GM19023 (cell line): ENCODE results near the gene TEX13C.
A peak's percentile ranks its signal among the peaks of the same experiment; 100 is the strongest.
"Not testable (repeated sequence)": the region's sequence is repeated elsewhere in the genome, so short reads cannot be mapped to it uniquely, and the experiment has no call there.

Experiments
- ATAC-seq: cut with Tn5 transposase; IDR thresholded peaks from one replicate; pipeline ENCODE4 v1.9.1; 2021; ENCODE audit warnings: mild to moderate bottlenecking, moderate library complexity; ENCODE audit not compliant: unreplicated experiment

Gene TEX13C

DNA sequence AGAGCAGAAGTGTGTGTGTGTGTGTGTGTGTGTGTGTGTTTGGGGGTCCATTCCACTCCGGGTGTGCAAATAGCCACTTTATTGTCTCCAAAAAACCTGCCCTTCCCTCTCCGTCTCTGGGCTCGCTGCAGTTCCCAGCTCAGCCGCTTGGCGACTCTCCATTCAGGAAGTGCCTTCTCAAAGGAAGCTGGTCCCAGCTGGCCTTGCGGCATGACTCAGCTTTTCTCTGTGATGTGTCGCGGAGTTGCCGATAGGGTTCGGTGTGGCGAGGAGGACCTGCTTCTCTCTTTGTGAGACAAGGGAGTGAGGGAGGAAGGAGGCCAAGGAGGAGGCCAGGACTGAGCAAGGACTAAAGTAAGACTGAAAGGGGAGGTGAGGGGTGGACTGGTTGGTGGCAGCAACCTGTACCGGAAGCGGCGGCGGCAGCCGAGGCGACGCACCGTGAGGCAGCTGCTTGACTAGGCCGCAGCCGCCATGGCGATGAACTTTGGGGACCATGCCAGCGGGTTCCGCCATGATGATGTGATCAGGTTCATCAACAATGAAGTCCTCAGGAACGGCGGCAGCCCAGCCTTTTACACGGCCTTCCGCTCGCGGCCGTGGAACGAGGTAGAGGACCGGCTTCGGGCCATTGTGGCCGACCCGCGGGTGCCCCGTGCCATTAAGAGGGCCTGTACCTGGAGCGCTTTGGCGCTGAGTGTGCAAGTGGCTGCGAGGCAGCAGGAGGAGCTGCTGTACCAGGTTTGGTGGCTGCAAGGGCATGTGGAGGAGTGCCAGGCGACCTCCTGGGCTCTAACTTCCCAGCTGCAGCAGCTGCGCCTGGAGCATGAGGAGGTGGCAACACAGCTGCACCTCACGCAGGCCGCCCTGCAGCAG lies at the start of gene TEX13C:
TEX13C (plus strand) TSS at position 226 of the 876 bp plus-strand sequence; CDS start at position 475, 249 bp downstream.
- ATAC-seq = no peak

DNA sequence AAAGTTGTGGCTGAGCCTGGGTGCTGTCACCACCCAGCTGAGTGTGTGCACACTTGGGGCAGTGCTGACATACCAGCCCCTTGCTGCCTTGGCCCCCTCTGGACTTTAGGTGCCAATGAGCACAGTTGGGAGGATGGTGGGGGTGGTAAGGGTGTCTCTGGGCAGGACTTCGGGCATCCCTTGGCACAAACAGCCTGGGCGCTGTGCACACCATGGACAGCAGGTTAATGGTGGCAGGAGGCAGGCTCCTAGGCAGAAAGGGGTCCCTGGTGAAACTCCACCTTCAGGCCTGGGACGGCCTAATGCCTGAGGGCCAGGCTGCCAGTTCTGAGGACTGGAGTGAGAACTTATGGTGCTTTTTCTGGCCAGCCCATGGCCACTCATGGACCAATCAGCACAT lies 32.4 kb upstream of the TEX13C start:
- no peak for ATAC-seq

DNA sequence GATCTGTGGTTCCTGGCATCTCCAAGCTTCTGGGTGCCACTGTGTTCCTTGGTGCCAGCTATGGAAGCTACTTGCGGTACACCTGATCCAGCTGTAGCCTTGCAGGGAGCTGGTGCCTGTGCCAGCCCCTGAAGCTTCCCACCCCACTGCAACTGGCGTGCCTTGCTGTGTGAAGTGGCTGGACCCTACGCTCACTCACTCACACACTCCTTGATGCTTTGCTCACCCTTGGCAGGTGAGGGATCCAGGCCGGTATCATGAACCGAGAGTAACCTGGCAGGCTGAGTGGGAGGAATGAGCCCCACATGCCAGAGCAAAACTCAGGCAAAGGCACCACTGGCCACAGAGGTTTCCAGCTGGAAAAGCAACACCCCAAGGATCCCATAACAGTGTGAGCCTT lies 31.3 kb upstream of the TEX13C start:
- ATAC-seq = no peak

DNA sequence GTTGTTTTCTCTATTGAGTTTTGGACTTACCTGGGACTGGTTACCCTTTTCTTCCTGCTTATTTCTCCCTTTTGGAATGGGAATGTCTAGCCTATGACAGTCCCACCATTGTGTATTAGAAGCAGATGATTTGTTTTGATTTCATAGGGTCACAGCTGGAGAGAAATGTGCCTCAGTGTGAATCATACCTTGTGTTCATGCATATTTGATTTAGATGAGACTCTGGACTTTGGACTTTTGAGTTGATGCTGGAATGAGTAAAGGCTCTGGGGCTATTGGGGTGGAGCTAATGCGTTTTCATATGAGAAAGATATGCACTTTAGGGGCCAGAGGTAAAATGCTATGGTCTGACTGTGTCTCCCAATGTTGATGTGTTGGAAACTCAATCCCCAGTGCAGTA lies 30.5 kb upstream of the TEX13C start:
- ATAC-seq = no peak

DNA sequence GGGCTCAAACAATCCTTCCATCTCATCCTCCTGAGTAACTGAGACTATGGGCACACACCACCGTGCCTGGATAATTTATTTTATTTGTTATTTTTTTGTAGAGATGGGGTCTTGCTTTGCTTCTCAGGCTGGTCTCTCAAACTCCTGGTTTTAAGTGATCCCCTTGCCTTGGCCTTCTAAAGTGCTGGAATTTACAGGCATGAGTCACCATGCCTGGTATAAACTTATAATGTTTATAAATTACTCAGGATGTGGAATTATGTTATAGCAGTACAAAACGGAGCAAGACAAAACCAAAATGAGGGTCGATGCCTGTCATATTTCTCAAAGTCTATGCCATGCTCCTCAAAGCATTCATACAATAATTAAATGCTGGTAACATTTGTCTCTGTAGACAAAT lies 29.8 kb upstream of the TEX13C start:
- no peak for ATAC-seq

DNA sequence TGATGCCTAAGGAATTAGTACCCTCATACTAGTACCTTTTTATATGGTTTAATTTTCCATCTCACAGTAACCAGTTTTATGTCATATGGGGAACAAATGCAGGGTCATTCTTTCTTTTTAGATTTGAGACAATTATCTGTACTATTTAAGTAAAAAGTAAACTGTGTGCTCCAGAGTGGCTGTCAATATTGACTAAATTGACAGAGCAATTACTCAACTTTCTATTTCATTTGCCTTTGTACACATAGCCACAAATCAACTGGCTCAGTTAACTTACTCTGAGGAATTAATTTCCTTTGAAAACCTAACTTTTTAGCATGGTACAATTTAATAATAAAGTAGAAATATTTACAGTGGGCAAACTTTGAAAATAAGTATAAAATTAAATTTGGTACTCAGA lies 28.5 kb upstream of the TEX13C start:
- no peak for ATAC-seq

DNA sequence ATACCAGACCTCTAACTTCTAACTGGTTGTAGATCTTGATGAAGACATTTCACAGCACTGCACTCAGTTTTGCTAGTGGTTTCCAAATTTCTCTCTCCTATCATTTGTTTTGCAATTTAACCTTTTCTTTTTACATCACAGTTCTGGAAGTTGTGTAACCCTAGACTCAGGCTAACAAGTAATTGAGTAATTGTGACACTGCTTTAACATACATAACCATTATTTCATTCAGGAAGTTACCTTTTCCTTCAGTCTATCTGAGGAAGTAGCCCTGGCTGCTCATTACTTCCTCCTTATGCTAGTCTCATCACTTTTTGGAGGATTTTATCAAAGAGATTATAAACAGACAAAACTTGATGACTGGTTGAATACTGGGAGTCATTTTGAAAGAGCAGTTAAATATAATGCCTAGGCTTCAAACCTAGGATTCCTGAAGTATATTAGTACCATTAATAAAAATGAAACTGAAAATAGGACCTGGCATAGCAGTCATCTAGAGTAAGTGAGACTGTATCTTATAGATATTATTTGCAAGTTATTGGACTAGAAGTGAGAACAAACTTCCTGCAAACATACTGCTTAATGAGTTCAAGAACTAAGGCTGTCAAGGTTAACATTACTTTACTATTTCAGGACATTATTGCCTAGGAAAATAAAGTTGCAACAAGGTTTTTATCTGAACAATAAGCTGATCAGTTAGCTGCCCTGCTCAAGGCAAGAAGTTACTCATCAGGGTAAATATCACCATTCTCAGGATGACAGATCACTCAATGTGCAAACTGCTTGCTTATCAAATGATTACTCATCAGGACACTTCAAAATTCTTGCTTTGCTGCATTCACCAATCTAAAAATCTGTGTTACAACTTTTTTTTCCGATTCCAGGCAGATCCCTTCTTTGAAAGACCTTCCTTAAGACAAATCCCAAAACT lies 25.6 kb upstream of the TEX13C start:
- peak; percentile 59 for ATAC-seq

DNA sequence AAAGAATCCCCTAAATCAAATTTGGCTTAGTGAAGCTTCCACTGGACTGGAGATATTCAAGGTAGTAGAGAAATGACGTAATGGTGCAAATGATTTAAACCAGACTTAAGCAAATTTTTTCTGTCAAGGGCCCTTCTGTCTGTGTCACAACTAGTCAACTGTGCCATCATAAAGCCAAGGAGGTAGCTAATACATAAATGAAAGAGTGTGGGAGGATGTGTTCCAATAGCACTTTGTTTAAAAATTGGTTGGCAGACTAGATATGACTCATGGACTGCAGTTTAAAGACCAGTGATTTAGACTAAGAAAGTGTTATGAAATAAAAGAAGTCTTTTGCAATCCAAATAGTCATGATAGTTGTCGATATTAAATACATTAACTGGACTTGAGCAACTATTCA lies 24.3 kb upstream of the TEX13C start:
- peak; percentile 75 for ATAC-seq

DNA sequence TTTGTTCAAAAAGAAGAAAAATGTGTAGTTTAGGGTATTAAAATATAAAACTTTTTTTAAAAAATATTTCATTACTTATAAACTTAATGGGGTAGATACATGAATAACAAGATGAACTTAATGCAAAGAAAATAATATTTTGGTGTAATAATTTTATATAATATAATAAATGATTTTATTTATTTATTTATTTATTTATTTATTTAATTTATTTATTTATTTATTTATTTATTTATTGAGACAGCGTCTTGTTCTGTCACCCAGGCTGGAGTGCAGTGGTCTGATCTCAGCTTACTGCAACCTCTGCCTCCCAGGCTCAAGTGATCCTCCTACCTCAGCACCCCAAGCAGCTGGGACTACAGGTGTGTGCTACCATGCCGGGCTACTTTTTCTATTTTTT lies 20.8 kb upstream of the TEX13C start:
- ATAC-seq = no peak

DNA sequence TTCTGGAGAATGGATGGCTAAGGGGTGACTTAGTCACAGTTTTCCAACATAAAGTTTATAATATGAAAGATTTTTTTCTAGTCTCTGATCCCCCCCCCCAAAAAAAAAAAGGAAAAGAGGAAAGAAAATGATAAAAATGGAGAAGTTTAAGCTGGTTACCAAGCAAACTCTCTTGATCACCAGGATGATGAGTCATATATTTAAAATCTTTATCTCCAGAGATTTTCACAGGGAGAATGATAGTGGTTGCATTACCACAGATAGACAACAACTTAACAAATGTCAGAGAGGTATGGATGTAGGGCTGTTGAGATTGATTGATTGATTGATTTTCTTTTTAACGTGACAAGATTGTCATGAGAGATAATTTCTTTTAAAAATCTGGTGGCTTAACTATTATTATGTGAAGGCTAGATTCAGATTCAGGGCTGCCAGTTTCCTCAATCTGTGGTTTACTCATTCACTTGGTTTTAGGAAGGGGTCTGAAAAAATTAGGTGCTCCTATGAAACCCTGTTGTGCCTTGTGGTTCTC lies 13.3 kb upstream of the TEX13C start:
- no peak for ATAC-seq

DNA sequence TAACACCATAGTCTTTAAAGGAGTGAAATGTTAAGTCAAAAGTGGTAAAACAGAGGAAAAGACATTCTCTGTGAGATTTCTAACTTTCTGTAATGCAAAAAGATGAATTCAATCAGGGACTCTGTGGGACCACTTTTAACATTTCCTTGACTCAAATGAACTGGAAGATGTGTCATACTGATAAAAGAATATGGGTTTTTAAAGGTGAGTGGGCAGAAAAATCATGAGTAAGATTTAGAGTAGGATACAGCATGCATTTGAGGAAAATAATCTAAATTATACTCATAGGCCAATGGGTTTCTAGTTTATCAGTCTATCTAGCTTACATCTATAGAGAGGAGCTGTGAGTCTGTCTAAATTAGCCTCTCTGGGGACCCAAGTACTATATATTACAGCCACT lies 11.0 kb upstream of the TEX13C start:
- ATAC-seq = no peak

DNA sequence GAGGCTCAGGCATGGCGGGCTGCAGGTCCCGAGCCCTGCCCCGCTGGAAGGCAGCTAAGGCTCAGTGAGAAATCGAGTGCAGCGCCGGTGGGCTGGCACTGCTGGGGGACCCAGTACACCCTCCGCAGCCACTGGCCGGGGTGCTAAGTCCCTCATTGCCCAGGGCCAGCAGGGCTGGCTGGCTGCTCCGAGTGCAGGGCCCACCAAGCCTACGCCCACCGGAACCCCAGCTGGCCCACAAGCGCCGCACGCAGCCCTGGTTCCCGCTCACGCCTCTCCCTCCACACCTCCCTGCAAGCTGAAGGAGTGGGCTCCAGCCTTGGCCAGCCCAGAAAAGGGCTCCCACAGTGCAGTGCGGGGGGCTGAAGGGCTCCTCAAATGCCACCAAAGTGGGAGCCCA lies 505 bp upstream of the TEX13C start:
- ATAC-seq = not testable (repeated sequence)

DNA sequence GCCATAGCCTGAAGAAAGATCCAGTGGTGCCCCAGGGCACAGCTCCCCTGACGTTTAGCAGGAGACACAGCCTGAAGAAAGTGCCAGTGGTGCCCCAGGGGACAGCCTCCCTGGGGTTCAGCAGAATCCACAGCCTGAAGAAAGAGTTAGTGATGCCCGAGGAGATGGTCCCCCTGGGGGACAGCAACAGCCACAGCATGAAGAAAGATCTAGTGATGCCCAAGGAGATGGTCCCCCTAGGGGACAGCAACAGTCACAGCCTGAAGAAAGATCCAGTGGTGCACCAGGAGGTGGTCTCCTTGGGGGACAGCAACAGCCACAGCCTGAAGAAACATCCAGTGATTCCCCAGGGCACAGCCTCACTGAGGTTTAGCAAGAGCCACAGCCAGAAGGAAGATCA lies 2.8 kb downstream of the TEX13C start:
- no peak for ATAC-seq

DNA sequence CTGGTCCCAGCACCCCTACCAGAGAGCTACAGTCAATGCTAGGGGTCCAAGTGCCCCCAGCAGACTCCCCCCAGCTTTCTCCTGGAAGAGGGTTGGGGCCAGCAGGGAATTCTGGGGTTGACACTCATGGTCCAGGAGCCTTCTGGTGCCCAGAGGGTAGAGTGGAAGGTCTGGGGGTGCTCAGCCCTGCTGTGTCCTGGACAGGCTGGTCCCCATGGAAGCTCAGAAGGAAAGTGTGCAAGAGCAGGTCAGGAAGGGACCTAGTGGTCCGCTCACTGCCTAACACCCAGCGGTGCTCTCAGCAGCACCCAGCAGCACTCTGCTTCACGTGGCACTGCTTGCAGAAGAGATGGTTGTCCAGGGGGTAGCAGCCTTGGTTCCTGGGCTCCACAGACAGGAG lies 6.9 kb downstream of the TEX13C start:
- ATAC-seq = no peak

DNA sequence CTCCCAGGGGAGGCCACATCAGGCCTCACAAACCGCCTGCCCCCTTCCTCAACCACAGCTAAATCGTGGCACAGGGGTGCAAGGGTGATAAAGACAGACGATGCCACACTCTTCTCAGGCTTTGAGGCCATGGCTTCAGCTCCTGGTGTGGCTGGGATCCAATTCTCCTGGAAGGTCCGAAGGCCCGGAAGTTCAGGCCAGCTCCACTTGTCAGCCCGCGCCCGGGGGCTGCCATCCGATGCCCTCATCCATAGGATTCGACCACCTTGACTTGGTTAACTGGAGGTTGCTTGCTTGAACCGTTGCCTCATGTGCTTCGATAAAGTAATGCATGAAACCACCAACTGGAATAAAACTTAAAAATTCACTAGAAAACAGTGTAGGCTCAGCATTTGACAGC lies 8.2 kb downstream of the TEX13C start:
- ATAC-seq = no peak

DNA sequence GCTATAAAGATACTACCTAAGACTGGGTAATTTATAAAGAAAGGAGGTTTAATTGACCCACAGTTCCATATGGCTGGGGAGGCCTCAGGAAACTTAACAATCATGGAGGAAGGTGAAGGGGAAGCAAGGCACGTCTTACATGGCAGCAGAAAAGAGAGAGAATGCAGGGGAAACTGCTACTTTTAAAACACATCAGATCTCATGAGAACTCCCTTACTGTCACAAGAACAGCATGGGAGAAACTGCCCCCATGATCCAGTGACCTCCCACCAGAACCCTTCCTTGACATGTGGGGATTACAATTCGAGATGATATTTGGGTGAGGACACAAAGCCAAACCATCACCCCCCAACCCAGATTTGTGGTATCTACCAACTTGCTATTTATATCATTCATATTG lies 13.9 kb downstream of the TEX13C start:
- ATAC-seq = no peak

DNA sequence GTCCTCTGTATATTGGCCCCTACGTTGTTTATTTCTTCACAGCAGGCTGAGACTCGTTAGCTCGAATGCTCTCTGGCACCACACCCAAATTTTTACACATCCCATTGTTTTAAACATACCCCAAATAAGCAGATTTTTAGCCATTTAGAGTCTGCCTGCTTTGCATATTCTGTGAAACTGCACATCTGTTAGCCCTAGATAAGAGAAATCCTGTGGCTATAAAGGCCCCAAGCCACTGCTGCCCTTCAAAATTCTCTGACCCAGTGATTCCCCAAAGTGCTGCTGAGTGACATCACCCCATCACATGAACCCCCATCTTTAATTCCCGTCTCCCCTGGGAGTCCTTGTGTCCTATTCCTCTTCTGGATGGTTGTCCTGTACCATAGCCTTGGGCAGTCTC lies 20.8 kb downstream of the TEX13C start:
- no peak for ATAC-seq

DNA sequence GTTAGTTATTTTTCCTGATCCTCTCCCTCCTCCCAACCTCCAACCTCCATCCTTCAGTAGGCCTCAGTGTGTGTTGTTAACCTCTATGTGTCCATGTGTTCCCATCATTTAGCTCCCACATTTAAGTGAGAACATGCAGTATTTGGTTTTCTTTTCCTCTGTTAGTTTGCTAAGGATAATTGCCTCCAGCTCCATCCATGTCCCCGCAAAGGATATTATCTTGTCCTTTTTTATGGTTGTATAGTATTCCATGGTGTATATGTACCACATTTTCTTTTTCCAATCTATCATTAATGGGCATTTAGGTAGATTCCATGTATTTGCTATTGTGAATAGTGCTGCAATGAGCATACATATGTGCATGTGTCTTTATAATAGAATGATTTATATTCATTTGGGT lies 54.5 kb downstream of the TEX13C start:
- no peak for ATAC-seq
